Germinal center (tissue), 1 donor: ENCODE data around the gene FBP2.
"Not testable (repeated sequence)": the region's sequence is repeated elsewhere in the genome, so short reads cannot be mapped to it uniquely, and the experiment has no call there.

Source experiments
- DNase-seq: peaks from one replicate; pipeline ENCODE4 v3.0.0; 2012; ENCODE audit warnings: mixed read lengths, low spot score

Gene FBP2

DNA sequence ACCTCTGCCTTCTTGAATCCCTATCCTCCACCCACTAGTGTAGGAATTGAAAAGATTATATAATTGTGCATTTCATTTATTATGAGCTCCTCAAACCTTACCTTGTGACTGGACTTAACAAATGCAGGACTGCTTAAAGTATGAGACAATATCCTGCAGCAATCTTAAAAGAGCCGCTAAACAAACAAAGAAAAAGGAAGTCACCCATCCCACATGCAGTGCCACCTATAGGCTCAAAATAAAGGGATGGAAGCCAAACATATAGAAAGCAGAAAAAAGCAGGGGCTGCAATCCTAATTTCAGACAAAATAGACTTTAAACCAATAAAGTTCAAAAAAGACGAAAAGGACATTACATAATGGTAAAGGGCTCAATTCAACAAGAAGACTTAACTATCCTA lies 30.1 kb downstream of the FBP2 start:
- DNase-seq, result no peak

DNA sequence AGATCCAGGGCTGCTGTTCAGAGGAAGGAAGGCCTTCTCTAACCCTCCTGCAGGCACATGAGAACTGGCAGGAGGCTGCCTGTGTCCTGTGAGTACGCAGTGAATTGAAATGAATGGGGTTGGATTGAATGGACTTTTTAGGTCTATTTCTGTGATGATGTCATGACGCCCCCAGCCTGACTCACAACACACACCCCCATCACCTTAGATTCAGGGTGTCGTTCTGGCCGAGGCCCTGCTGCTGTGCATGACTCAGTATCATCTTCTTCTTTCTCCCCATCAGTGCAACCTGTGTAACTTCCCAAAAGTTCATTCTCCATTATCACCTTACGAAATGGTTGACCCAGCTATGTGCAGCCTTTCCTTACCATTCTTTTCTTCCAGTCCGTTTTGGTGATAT lies 33.4 kb downstream of the FBP2 start:
- DNase-seq, result no peak

DNA sequence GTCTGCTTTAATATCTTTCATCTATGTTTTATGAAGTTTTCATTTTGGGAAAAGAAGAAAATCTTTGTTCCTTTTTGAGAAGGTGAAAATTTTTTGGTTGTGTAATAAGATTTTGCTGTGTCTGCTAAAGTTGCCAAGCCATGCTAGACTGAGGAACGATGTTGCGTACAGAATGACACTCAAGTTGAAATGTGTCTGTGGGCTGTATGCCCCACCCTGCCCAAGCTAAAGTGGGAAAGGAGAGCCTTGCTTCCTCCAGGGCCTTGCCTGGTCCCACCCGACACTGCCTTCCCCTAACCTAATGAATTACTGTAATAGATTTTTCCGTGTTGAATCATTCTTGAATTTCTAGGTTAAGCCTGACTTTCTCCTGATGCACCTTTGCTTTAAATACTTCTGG lies 36.2 kb downstream of the FBP2 start:
- DNase-seq, result no peak

DNA sequence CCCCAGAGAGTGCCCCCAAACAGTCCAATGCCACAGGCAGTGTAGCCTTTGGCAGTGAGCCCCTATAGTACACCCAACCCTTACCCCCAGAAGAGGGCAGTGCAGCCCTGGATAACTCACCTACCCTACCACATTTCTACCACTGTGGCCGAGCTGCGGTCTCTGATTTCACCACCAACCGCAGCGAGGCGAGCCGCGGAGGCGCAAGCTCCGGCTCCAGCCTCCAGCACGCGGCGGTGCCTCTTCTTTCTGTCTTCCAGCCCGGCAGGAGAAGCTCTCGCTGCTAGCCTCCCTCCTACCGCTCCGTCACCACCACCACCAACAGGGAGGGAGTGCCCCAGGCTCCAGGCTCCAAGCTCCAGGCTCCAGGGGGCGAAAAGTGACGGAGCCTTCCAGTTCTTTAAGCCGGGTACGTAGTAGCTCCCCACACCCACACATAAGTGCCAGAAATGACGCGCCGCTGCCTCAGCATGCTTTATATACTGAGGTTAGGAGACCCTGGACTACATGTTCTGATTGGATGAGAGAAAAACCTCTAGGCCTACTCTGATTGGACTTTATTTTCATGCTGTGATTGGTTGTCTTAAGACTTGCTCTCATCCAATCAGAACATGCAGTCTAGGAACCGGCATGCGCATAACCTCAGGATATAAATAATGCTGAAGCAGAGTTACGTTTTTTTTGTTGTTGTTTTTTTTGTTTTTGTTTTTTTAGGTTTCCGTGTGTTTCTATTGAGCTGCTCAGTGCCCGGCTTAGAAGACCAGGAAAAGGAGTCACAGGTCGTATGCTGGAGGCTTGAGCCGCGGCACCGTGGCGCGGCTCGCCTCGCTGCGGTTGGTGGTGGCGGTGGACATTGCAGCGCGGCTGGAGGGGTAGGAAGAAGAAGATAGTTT lies 38.9 kb downstream of the FBP2 start, which contains the start of gene PCAT7:
PCAT7 (plus strand) TSS at position 645 of the 893 bp plus-strand sequence.
- DNase-seq, result peak; percentile 31

DNA sequence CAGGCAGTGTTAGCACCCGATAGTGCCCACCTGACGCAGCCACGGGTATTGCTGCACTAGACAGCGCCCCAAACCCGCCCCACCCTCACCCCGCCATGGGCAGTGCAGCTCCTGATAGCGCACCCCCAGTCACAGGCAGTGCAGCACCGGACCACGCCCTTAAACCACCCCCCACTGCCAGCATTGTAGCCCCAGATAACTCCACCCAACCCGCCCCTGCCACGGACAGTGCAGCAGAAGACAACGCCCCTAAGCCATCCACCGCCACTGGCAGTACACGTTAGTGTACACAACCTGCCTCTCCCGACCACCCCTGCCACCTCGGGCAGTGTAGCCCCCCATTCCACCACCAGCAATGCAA lies 39.6 kb downstream of the FBP2 start:
- DNase-seq, result no peak

DNA sequence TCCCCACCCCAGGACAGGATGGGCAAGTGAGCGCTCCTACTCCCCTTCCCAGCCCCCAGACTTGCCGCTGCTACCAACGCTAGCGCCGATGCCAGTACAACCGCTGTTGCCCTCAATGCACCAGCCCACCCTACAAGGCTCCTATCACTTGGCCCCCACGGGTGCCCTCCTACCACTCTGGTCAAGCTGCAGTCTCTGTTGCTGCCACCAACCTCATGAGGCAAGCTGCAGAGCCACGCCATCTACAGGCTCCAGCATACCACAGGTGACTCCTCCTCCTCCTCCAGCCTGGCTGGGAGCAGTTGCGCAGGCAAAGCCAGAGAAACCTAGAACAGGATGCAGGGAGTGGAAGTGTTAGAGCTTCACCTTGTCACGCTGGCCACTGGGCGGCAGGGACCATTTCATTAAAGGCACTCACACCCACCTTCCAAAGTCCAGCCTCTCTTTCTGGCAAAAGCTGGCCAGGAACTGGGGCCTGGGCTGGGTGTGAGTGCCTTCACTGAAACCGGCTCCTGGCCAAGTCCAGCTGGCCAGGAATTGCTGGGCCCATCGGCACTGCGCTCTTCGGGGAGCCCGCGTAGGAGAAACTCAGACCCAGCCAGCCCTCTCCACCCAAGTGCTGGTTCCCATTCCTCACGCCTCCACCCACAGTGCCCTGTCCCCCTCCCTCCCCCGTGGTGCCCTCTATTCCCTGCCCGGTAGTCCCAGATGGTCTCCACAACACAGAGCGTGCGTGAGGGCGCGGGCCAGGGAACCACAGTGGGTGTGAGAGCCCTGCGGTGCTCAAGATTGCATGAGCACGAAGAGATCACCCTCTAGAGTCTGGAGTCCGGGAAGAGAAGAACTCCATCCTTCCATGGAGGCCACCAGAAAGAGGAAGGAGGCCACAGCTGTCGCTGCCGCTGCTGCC lies 40.3 kb downstream of the FBP2 start:
- no peak for DNase-seq

DNA sequence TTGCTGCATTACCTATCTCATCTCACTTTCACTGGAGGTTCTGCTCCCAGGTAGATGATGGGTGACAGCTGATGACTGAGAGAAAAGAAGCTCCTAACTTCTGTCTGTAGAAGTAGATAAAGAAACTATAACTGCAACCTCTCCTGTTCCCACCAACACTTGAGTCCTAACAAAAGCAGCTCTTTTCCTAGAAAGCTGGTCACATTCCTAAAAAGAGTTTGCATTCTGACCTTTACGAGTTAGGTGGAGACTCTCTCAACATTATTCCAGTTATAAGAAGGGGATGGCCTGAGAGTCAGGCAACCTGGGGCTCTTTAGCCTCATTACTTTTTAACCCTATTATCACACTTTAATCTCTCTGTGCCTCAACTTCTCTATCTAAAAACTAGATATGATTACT lies 47.7 kb downstream of the FBP2 start:
- no peak for DNase-seq

DNA sequence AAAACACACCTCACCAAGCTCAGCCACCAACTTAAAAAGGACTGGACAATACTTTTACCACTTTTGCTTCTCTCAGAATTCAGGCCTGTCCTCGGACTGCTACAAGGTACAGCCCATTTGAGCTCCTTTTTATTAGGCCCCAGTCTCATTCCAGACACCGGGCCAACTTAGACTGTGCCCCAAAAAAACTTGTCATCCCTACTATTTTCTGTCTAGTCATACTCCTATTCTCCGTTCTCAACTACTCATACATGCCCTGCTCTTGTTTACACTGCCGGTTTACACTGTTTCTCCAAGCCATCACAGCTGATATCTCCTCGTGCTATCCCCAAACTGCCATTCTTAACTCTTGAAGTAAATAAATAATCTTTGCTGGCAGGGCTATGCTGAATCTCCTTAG lies 49.3 kb downstream of the FBP2 start:
- not testable (repeated sequence) for DNase-seq

DNA sequence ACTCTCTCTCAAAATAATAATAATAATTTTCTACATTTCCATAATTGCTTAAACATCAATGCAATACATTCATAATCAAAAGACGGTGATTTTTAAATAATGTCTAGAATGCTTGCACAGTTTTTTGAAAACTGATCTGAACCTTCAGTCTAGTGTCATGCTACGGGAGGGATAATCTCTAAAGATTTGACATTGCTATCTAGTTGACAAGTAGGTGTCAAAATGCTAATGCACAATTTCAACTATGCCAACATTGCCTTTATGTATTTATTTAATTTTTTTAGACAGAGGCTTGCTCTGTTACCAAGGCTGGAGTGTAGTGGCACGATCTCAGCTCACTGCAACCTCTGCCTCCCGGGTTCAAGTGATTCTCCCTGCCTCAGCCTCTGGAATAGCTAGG lies 54.7 kb downstream of the FBP2 start:
- DNase-seq, result no peak

DNA sequence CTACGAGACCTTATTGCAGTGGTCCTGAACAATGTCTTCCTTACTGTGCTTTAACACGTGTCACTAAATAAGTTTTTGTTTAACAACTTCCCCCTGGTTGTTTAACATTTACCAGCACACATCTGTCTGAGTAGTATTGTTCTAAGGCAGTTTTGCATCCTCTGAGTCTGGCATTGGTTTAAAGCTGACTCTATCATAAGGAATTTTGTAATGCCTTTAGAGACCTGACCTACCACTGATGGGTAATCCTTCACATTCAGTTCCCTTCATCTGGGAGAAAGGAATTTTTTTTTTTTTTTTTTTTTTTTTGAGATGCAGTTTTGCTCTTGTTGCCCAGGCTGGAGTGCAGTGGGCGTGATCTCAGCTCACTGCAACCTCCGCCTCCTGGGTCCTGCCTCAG lies 58.7 kb downstream of the FBP2 start:
- DNase-seq, result no peak

DNA sequence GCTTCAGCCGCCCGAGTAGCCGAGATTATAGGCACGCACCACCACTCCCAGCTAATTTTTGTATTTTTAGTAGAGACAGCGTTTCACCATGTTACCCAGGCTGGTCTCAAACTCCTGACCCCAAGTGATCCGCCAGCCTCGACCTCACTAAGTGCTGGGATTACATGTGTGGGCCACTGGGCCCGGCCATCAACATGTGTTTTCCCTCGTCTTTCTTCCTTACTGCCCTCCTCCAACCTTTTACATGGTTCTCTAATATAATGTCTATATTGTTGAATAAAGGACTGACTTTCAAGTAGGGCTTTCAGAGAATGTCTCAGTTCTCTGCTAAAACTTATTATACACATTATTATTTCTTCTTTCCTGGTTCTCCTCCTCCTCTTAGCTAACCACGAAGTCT lies 60.0 kb downstream of the FBP2 start:
- no peak for DNase-seq

DNA sequence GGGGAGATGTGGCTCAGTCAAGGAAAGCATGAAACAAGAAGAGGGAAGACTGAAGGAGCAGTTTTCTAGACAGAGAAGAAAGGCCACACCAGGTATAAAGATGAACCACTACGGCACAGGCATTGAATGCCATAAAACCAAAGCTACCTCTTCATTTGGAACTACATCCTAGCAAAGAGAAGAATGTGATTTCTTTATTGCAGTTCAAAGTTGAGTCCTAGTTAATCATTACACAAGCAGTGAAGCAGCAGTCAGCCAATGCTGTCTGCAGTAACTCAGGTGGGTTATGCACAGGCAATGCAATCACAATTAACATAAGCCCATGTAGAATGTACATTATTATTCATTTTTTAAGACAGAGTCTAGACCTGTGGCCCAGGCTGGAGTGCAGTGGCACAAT lies 60.5 kb downstream of the FBP2 start:
- DNase-seq, result no peak

DNA sequence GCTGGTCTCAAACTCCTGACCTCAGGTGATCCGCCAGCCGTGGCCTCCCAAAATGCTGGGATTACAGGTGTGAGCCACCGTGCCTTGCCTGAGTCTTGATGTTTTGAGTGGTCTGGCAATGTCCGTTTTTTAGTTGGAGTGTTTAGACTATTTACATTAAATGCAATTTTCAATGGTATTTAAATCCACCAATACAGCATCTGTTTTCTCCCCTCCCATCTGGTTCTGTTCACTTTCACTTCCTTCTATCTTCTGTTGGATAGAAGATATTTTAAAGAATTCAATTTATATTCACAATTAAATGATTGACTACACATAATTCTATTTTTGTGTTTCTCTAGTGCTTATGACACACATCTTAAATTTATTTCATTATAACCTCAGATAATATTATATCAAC lies 64.7 kb downstream of the FBP2 start:
- no peak for DNase-seq

DNA sequence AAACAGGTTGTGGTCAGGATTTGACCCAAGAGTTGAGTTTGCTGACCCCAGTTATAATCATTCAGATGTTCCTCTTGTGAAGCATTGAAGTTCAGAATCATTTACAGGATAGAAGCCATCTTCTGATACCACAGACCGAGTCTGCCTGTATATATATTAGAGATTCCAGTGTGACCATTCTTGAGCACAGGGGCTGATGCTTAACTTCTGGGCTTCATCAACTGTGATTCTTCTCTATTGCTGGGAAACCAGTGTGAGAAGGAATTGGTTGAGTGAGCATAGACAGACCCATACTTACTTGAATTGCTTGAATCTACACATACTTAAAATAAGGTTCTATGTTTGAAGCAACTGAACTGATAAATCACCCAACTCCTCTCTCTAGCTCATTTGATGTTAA lies 66.7 kb downstream of the FBP2 start:
- DNase-seq, result no peak

DNA sequence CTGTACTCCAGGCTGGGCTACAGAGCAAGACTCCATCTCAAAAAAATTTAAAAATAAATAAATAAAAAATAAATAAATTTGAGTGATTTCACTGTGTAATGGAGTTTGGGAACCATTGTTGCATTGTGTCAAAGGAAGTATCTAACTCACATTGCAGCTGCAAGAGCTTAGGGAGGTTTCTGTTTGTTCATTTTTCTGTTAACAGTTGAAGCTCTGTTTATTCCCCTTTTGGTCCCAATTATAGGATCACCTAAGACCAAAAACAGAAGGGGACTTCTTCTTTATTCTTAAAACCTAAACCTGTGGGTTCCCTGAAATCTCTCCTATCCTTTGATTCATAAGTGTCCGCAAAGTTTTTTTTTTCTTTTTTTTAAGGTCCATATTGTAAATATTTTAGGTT lies 67.4 kb downstream of the FBP2 start:
- no peak for DNase-seq

DNA sequence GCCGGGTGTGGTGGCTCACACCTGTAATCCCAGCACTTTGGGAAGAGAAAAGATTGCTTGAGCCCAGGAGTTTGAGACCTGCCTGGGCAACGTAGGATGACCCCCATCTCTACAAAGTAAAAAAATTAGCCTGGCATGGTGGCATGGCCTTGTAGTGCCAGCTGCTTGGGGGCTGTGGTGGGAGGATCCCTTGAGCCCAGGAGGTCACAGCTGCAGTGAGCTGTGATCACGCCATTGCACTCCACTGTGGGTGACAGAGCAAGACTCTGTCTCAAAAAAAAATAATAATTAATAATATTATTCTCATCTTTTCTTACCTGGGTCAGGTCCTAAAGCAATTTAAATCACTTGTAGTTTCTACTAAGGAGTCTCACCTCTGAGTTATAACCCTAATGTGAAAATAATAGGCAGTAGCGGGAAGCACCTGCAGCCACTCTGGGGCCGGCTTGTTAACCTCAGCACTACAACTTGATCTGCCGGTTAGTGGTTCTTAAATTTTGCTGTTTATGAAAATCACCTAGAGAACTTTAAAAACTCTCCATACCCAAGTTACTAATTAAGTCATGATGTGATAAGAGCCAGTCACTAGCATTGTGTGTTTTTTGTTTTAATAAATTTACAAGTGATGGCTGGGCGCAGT lies 68.1 kb downstream of the FBP2 start:
- no peak for DNase-seq

DNA sequence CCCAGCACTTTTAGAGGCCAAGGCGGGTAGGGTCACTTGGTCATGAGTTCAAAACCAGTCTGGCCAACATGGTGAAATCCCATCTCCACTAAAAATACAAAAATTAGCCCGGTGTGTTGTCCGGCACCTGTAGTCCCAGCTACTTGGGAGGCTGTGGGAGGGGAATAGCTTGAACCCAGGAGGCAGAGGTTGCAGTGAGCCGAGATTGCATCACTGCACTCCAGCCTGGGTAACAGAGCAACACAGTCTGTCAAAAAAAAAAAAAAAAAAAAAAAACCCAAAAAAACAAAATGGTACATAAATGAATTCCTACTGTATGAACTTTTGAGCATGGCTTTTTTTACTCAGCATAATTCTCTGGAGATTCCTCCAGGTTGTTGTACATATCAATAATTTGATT lies 76.4 kb downstream of the FBP2 start:
- no peak for DNase-seq

DNA sequence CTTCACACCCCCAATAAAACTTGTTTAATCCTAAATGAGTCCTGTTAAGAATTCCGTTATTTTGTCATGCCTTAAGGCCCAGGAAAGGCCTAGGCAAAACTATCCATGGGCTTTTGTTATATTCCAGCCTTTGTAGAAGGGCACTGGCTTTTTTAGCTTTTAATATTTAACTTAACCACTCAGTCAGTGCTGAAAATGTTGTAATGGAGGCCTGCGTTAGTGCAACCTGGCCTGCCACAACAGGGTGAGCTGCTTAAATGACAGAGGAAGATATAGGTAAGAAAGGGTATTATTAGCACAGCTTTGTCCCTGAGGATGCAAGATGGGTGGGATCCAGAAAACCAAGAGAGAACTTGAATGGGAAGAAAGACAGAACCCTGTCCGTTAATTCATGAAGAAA lies 78.9 kb downstream of the FBP2 start:
- DNase-seq, result no peak

DNA sequence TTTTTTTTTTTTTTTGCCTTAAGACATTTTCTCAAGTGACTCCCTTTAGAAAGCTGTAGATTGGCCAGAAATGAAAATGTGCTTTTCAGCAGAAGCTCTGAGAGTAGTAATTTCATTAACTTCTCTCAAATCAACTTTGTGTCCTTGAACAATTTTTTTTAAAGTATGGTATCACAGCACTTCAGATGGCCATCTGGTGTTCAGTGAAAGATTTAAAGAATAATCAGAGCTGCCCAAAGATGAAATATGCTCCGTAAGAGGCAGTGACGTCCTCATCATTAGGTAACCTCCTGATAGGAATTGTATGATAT lies 81.7 kb downstream of the FBP2 start:
- DNase-seq, result no peak

DNA sequence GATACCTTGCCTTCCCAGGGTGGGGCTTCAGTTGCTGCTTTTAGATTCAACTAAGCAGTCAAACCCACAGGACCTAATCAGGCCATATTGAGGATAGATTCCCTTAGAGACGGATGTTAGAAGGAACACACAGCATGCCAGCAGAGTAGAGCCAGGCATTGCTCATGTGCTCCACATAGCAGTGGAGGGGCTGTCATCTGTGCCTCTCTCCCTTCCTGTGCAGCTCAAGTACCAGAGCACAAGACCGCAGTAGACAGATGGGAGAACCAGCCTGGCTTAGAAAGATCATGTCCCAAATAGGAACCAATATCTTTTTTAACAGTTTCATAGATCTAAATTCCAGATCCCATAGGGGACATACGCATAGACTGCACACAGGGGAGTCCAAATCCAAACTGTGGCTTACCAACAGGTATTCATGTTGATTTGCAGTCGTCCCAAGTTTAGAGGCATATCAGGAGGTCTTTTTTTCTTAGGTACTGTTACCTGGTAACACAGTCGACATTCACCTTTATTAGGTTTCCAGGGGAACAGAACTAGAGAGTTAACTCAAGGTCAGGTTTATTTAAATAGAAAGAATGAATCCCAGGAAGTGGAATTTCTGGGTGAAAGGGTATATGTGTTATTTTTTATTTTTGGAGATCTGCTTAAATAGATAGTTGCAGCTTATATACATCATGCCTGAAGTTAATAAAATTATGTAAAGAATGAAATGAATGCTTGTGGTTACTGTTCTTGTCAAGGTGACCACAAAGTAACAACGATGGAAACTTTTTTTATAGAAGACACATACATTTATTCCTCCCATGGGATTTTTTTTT lies 82.3 kb downstream of the FBP2 start:
- DNase-seq, result no peak
